Measurements from ENCODE around the gene AFAP1.

The AFAP1 gene

GRCh38 chr4:7915875-7916242 is 23.8 kb downstream of the AFAP1 start:
- no peak for DNase-seq (ENCODE audit: low read depth)

GRCh38 chr4:7912826-7913225 is 26.8 kb downstream of the AFAP1 start:
- DNase-seq (ENCODE audit: low read depth), result no peak

GRCh38 chr4:7910952-7911578 is 28.6 kb downstream of the AFAP1 start:
- no peak for DNase-seq (ENCODE audit: low read depth)

- no peak for DNase-seq (ENCODE audit: low read depth)
Observed at GRCh38 chr4:7910263-7910896, 29.3 kb downstream of the AFAP1 start.

- DNase-seq (ENCODE audit: low read depth), result no peak
Observed at GRCh38 chr4:7909463-7910262, 30.0 kb downstream of the AFAP1 start.

- DNase-seq (ENCODE audit: low read depth), result no peak
Observed at GRCh38 chr4:7908668-7909067, 31.0 kb downstream of the AFAP1 start.

- no peak for DNase-seq (ENCODE audit: low read depth)
Observed at GRCh38 chr4:7907142-7907541, 32.5 kb downstream of the AFAP1 start.

- no peak for DNase-seq (ENCODE audit: low read depth)
Observed at GRCh38 chr4:7906171-7906701, 33.4 kb downstream of the AFAP1 start.

- no peak for DNase-seq (ENCODE audit: low read depth)
Observed at GRCh38 chr4:7904952-7905915, 34.4 kb downstream of the AFAP1 start.

- DNase-seq (ENCODE audit: low read depth), result no peak
Observed at GRCh38 chr4:7903791-7904516, 35.7 kb downstream of the AFAP1 start.

- no peak for DNase-seq (ENCODE audit: low read depth)
Observed at GRCh38 chr4:7902826-7903225, 36.8 kb downstream of the AFAP1 start.

GRCh38 chr4:7902101-7902553 is 37.5 kb downstream of the AFAP1 start:
- no peak for DNase-seq (ENCODE audit: low read depth)

GRCh38 chr4:7901311-7901885 is 38.3 kb downstream of the AFAP1 start:
- DNase-seq (ENCODE audit: low read depth), result no peak

GRCh38 chr4:7900334-7900909 is 39.2 kb downstream of the AFAP1 start:
- no peak for DNase-seq (ENCODE audit: low read depth)

GRCh38 chr4:7899184-7899869 is 40.3 kb downstream of the AFAP1 start:
- no peak for DNase-seq (ENCODE audit: low read depth)

GRCh38 chr4:7898385-7898784 is 41.3 kb downstream of the AFAP1 start:
- DNase-seq (ENCODE audit: low read depth), result no peak

GRCh38 chr4:7897811-7898210 is 41.9 kb downstream of the AFAP1 start:
- DNase-seq (ENCODE audit: low read depth), result no peak

GRCh38 chr4:7894677-7895181 is 44.9 kb downstream of the AFAP1 start:
- DNase-seq (ENCODE audit: low read depth), result no peak

GRCh38 chr4:7894098-7894676 is 45.5 kb downstream of the AFAP1 start:
- DNase-seq (ENCODE audit: low read depth), result no peak
